ENCODE results near the gene OTOF. TPM values are rescaled to one million over a fixed set of nuclear protein-coding genes. Genes with fewer than 3 reads are reported as not detected.

The OTOF gene
- total RNA-seq = under 1 TPM in 1 of 3 donors, not detected in 2; 0.60 TPM
- long read RNA-seq, donor 1, partial matches to known transcripts = 1 of 2 reads
- long read RNA-seq, donor 1, other reads (novel, unspliced or antisense) = 1 of 2 reads
- long read RNA-seq, donor 2 = 0 reads

GRCh38 chr2:26477911-26478253 lies at the start of gene OTOF:
Gene OTOF (minus strand): TSS chr2:26478124.
- ATAC-seq (peak; percentile 26), DNase-seq (peak in 2 of 3 donors; percentile 9 to 35)
- TF ChIP-seq CTCF (IDR thresholded peaks at IDR 0.05) = no peak
- Histone ChIP-seq H3K4me3 (no peak within 1 kb of the TSS), H3K9me3 (no peaks in the 10 kb centered on the region), H3K4me1 (ENCODE audit: low read depth) (no peaks in the 10 kb centered on the region), H3K36me3 (ENCODE audit: low read depth) (no peaks in the 10 kb centered on the region)
- intact Hi-C loops (cut with DNase I, micrococcal nuclease) = no loop called here

GRCh38 chr2:26526589-26526988 lies 48.7 kb upstream of the OTOF start:
- Histone ChIP-seq H3K4me1 (ENCODE audit: low read depth) (no peaks in the 10 kb centered on the region), H3K36me3 (ENCODE audit: low read depth) (no peaks in the 10 kb centered on the region), H3K4me3 (no peak overlapping the region), H3K9me3 (no peaks in the 10 kb centered on the region)
- ATAC-seq = no peak
- intact Hi-C loops (cut with DNase I, micrococcal nuclease) = no loop called here
- no peak for TF ChIP-seq CTCF (IDR thresholded peaks at IDR 0.05)
- DNase-seq = no peak

GRCh38 chr2:26526105-26526504 lies 48.2 kb upstream of the OTOF start:
- H3K36me3 ChIP-seq (ENCODE audit: low read depth) = no peaks in the 10 kb centered on the region
- no peak overlapping the region for H3K4me3 ChIP-seq
- TF ChIP-seq CTCF (IDR thresholded peaks at IDR 0.05) = no peak
- intact Hi-C loops (cut with DNase I, micrococcal nuclease) = no loop called here
- H3K9me3 ChIP-seq = no peaks in the 10 kb centered on the region
- no peak for DNase-seq
- ATAC-seq = no peak
- no peaks in the 10 kb centered on the region for H3K4me1 ChIP-seq (ENCODE audit: low read depth)

GRCh38 chr2:26523750-26524149 lies 45.8 kb upstream of the OTOF start:
- Histone ChIP-seq H3K4me1 (ENCODE audit: low read depth) (no peaks in the 10 kb centered on the region), H3K4me3 (no peak overlapping the region), H3K9me3 (no peaks in the 10 kb centered on the region), H3K36me3 (ENCODE audit: low read depth) (no peaks in the 10 kb centered on the region)
- no peak for TF ChIP-seq CTCF (IDR thresholded peaks at IDR 0.05)
- no peak for ATAC-seq
- intact Hi-C loops (cut with DNase I, micrococcal nuclease) = no loop called here
- DNase-seq = no peak

- Histone ChIP-seq H3K4me1 (ENCODE audit: low read depth) (no peaks in the 10 kb centered on the region), H3K9me3 (no peaks in the 10 kb centered on the region), H3K36me3 (ENCODE audit: low read depth) (no peaks in the 10 kb centered on the region), H3K4me3 (no peak overlapping the region)
- TF ChIP-seq CTCF (IDR thresholded peaks at IDR 0.05) = no peak
- DNase-seq (no peak), ATAC-seq (no peak)
- intact Hi-C loops (cut with DNase I, micrococcal nuclease) = no loop called here
Measured at GRCh38 chr2:26522751-26523171, 44.8 kb upstream of the OTOF start.

- Histone ChIP-seq H3K4me3 (no peak overlapping the region), H3K9me3 (no peaks in the 10 kb centered on the region), H3K4me1 (ENCODE audit: low read depth) (no peaks in the 10 kb centered on the region), H3K36me3 (ENCODE audit: low read depth) (no peaks in the 10 kb centered on the region)
- intact Hi-C loops (cut with DNase I, micrococcal nuclease) = no loop called here
- TF ChIP-seq CTCF (IDR thresholded peaks at IDR 0.05) = no peak
- ATAC-seq = no peak
- no peak for DNase-seq
Measured at GRCh38 chr2:26522325-26522724, 44.4 kb upstream of the OTOF start.
